ENCODE results near the gene BAHD1.

The BAHD1 gene

GRCh38 chr15:40474581-40474980 lies 33.8 kb downstream of the BAHD1 start:
- Histone ChIP-seq H3K4me2 (ENCODE audit: low read length) (no peak overlapping the region), H3K4me3 (ENCODE audit: low read depth, low read length) (no peak overlapping the region), H3K27ac (no peak overlapping the region), H2AFZ (no peak overlapping the region), H3K9me3 (ENCODE audit: control insufficient read depth, low read length) (no peaks in the 10 kb centered on the region), H3K9ac (no peak overlapping the region), H3K4me1 (no peaks in the 10 kb centered on the region), H3K27me3 (ENCODE audit: control insufficient read depth, insufficient read depth, low read length) (no peaks in the 10 kb centered on the region), H3K36me3 (ENCODE audit: control insufficient read depth, insufficient read depth, low read length) (no peaks in the 10 kb centered on the region), H3K79me2 (no peaks in the 10 kb centered on the region)
- TF ChIP-seq CTCF (IDR thresholded peaks at IDR 0.05), result no peak

GRCh38 chr15:40477642-40478327 lies 37.0 kb downstream of the BAHD1 start:
- no peak for TF ChIP-seq CTCF (IDR thresholded peaks at IDR 0.05)

GRCh38 chr15:40479024-40479423 lies 38.3 kb downstream of the BAHD1 start:
- TF ChIP-seq CTCF (IDR thresholded peaks at IDR 0.05), result no peak
- no peaks in the 10 kb centered on the region for H3K27me3 ChIP-seq (ENCODE audit: control insufficient read depth, insufficient read depth, low read length)
- H3K4me2 ChIP-seq (ENCODE audit: low read length), result no peak overlapping the region
- H3K36me3 ChIP-seq (ENCODE audit: control insufficient read depth, insufficient read depth, low read length), result no peaks in the 10 kb centered on the region
- H3K27ac ChIP-seq, result no peak overlapping the region
- H3K9me3 ChIP-seq (ENCODE audit: control insufficient read depth, low read length), result no peaks in the 10 kb centered on the region
- H3K4me3 ChIP-seq (ENCODE audit: low read depth, low read length), result no peak overlapping the region
- no peaks in the 10 kb centered on the region for H3K79me2 ChIP-seq
- H2AFZ ChIP-seq, result no peak overlapping the region
- no peaks in the 10 kb centered on the region for H3K4me1 ChIP-seq
- H3K9ac ChIP-seq, result no peak overlapping the region

More at GRCh38 chr15:40477642-40478327, 37.0 kb downstream of the BAHD1 start:
- no peak overlapping the region for H3K4me2 ChIP-seq (ENCODE audit: low read length)
- no peak overlapping the region for H3K4me3 ChIP-seq (ENCODE audit: low read depth, low read length)
- H3K4me1 ChIP-seq, result no peaks in the 10 kb centered on the region
- H3K27ac ChIP-seq, result no peak overlapping the region
- no peak overlapping the region for H3K9ac ChIP-seq
- no peaks in the 10 kb centered on the region for H3K27me3 ChIP-seq (ENCODE audit: control insufficient read depth, insufficient read depth, low read length)
- no peaks in the 10 kb centered on the region for H3K36me3 ChIP-seq (ENCODE audit: control insufficient read depth, insufficient read depth, low read length)
- H3K79me2 ChIP-seq, result no peaks in the 10 kb centered on the region
- H2AFZ ChIP-seq, result no peak overlapping the region
- no peaks in the 10 kb centered on the region for H3K9me3 ChIP-seq (ENCODE audit: control insufficient read depth, low read length)

DNA sequence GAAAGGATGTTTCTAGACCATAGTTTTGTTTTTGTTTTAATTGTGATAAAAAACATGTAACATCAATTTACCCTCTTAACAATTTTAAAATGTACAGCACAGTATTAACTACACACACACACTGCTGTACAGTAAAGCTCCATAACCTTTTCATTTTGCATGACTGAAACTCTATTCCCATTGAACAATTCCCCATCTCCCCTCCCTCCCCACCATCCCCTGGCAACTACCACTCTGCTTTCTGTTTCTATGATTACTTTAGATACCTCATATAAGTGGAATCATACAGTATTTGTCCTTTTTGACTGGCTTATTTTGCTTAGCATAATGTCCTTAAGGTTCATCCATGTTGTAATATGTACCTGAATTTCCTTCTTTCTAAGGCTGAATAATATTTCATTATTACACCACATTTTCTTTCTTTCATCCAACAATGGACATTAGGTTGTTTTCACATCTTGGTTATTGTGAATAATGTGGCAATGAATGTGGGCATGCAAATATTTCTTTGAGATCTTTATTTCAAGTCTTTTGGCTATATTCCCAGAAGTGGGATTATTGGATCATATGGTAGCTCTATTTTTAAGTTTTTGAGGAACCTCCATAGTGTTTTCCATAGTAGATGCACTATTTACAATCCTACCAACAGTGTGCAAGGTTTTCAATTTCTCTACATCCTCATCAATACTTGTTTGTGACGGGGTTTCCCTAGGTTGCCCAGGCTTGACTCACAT lies 40.8 kb downstream of the BAHD1 start:
- Histone ChIP-seq H3K4me1 (no peaks in the 10 kb centered on the region), H3K9ac (no peak overlapping the region), H3K36me3 (ENCODE audit: control insufficient read depth, insufficient read depth, low read length) (no peaks in the 10 kb centered on the region), H2AFZ (no peak overlapping the region), H3K27ac (no peak overlapping the region), H3K79me2 (no peaks in the 10 kb centered on the region), H3K4me3 (ENCODE audit: low read depth, low read length) (no peak overlapping the region), H3K4me2 (ENCODE audit: low read length) (no peak overlapping the region), H3K9me3 (ENCODE audit: control insufficient read depth, low read length) (no peaks in the 10 kb centered on the region), H3K27me3 (ENCODE audit: control insufficient read depth, insufficient read depth, low read length) (no peaks in the 10 kb centered on the region)
- no peak for TF ChIP-seq CTCF (IDR thresholded peaks at IDR 0.05)
